GM18873 (cell line): ENCODE results near the gene LRIT1.

Experiments
- ATAC-seq: cut with Tn5 transposase; IDR thresholded peaks from one replicate; pipeline ENCODE4 v1.9.1; 2021; ENCODE audit warnings: mild to moderate bottlenecking, moderate library complexity, moderate number of reproducible peaks; ENCODE audit not compliant: unreplicated experiment, low FRiP score

Gene LRIT1

GRCh38 chr10:84256510-84257342 lies 15.4 kb upstream of the LRIT1 start:
- no peak for ATAC-seq

DNA sequence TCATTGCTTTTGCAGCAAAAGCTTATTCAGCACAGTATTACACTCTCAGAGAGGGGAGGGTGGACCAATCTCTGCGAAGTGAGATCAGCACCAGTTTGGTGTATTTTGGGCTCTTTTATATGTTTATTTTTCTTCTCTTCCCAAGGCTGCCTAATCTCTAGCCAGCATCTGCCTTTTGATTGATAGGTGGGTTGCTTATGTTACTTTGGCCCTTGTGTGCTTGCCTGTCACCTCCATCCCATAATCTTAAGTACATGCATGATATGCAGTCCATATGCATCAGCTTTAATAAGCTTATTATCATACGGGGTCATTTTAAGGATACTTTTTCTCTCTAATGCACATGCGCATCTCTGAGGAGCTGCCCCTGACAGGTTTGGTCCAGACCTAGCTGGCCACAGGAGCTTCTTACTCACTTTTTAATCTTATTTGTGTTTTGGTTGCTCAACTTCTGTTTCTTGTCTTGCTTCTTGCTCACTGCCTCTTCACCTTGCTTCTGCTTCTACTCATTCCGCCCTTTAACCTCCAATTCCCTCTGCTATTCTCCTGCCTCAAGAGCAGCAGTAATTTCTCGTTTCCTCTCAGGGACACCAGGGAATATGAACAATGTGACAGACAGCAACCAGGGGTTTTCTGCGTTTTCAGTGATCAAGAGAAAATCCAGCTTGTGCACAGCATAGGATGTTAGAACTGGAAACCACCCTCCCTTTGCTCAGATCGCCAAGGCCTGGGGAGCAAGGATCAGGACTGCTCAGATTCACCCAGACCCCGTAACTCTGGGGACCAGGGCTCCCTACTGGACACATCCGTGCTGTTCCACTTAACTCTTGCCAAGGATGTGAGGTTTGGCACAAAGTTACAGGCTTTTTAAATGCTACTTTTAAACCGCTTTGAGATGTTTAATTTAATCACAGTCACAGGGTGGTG lies 13.5 kb upstream of the LRIT1 start:
- no peak for ATAC-seq

- ATAC-seq, result no peak
Observed at GRCh38 chr10:84248794-84249193, 7.4 kb upstream of the LRIT1 start.

DNA sequence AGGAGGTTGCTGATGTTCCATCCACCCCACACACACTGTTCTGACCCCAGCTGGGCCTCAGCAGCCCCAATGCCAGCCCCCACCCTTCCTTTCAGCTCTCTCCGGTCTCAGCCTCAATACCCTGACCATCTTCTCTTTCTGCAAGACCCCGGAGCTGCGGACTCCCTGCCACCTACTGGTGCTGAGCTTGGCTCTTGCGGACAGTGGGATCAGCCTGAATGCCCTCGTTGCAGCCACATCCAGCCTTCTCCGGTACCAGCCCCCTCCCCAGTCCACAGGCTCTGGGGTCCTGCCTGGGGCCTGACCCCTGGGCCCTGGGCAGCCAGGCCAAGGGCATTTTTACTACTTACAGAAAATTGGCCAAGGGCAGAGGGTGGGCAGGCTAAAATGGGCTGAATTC lies 6.2 kb upstream of the LRIT1 start:
- no peak for ATAC-seq

- no peak for ATAC-seq
Observed at GRCh38 chr10:84244651-84245270, 3.4 kb upstream of the LRIT1 start, which contains the start of gene RGR. Gene RGR, plus strand, starts transcription at chr10:84245053. Its CDS starts 38 bp downstream, at chr10:84245091.

DNA sequence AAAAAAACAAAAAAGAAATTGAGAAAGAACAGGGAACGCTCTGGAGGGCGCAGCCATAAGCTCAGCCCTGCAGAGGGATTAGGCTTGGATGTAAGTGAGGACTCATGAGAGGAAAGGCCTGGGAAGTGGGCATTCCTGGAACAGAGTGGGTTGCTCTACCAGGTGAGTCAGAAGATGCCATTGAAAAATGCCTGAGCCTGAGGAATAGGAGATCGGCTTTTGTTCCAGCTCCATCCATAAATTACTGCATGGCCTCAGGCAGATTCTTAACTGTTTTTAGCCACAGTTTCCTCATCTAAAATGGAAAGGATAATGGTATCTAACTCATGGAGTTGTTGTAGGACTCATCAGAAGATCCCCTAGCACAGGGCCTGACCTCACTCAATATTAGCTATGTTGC lies 2.4 kb upstream of the LRIT1 start:
- ATAC-seq, result no peak

DNA sequence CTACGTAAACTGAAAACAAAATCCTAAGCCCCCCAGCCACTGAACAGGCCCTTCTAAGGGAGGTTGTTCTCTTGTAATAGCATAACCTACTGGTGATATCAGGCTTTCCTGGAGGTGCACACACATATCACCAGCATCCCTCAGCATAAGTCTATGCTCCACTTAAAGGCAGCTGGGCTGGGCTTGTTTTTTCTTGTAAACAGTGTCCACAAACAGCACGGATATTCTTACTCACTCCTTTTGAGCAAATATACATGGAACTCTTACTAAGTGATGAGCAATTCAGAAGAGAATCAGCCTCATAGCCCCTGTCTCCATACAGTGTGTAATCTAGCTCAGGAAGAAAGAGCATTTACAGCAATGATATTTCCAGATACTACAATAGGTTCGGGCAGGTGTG lies 2.4 kb downstream of the LRIT1 start:
- ATAC-seq, result no peak

DNA sequence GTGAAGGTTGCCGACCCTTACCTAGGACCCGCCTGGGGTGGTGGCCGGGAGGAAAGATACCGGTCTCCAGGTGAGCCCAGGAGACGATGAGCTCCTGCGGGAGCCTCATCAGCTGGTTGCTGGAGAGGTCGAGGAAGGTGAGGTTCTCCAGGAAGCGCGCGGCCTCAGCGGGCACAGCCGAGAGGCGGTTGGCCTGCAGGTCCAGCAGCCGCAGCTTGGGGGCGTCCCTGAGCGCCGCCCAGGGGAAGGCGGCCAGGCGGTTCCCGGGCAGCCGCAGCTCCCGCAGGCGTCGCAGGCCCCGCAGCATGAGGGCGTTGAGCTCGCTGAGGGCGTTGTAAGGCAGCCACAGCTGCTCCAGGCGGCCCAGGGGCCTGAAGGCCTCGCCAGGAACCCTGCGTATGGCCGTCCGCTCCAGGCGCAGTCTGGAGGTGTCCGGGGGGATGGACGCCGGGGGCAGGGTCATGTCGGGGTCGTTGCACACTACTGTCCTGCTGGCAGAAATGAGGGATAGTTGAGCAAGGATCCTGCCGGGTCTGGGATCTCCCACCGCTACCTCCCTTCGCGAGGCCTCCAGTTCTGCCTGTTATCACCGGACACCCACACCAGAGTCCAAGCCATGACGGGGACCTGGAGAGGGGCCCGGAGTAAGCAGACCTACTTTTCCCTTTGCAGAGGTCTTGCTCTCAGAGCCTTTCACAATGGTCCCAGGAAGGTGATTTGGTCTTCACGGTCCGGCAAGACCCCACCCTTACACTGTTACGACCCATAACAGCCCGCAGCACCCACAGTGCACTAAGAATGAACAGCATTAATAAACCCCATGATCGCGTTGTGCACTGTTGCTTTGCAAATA lies 3.9 kb downstream of the LRIT1 start:
- ATAC-seq, result no peak

DNA sequence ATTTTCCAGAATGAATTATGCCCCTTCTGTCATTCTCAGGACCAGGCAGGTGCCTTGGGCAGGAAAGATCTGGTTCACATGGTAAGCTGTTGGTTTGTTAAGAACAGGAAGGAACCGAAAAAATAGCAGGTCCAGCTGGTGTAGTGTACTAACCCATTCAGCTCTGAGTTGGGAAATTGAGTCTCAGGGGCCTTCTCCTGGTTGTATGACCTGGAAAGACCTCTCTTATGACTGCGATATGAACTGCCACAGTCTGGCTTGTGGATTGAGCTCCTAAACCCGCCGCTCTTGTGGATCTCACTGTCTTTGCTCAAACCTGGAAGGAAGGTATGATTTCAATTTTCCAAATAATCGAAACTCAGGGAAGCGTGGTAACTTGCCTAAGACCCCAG lies 4.5 kb downstream of the LRIT1 start:
- ATAC-seq, result no peak

DNA sequence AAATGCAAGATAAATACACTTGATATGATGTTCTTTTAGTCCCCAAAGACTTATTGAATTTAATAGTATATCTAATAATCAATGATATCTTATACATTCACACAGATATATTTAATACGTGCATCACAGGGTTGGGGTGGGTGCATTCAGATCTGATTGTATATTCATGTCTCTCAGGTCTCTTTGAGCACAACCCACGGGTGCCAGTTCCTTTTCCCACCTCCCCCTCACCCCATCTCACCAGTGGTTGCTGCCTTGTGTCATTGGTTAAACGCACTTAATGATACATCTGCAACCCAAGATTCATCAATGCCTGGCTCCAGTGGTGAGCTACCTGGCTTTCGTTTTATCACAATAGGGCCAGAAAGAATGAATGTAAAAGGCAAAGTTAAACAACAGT lies 6.2 kb downstream of the LRIT1 start:
- ATAC-seq, result no peak

DNA sequence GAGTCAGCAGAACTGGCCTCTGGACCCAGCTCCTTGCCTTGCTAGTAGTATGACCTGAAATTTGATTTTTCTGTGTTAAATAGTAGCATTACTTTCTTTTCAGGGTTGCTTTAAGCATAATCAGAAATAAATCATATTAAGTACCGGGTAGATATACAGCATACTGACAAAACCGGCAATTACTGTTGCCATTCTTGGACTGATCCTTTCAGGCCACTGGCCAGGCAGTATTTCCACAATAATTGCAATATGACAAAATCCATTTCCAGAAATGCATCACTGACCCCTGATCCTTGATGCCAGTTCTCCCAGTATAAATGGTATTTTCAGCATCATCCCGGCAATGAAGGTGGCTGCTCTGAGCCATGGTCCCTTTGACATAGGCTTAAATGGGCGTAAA lies 6.9 kb downstream of the LRIT1 start:
- no peak for ATAC-seq

GRCh38 chr10:84233940-84234339 lies 7.4 kb downstream of the LRIT1 start:
- no peak for ATAC-seq

GRCh38 chr10:84232376-84232775 lies 9.0 kb downstream of the LRIT1 start:
- no peak for ATAC-seq

GRCh38 chr10:84230359-84230758 lies 11.0 kb downstream of the LRIT1 start:
- no peak for ATAC-seq

DNA sequence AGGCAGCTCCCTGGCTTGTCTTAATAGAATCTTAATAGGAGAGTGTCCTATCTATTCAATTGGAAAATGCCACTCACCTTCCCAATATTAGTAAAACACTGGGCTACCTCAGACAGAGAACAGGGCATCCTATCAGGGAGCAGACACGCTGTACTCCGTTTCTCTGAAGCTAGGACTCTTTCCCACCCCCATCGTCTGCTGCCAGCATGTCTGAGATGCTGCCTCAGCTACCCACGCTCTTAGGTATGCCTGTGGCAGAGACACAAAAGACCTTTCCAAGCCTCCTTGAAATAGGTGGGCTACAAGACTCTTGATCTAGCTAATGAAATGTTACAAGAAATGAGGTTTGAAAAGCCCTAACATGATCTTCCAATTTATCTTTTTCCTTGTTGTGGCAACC lies 13.5 kb downstream of the LRIT1 start:
- ATAC-seq, result no peak

DNA sequence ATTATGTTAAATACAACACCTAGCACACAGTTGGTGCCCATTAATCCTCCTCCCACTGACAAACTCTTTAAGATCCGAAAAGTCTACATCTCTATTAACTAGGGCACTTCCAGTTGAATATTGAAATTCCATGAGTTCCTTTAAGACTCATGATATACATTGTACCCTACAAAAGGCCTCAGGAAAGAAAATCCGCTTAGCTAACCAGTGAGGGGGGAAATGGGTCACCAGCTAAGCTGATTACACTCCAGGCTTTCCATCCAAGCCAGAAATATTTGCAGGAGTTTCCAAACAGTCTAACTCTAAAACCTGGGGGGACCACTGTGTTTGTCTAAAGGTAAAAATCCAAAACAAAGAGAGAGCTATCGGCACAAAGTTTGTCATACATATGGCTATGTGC lies 14.7 kb downstream of the LRIT1 start:
- ATAC-seq, result no peak

GRCh38 chr10:84225427-84226173 lies 15.7 kb downstream of the LRIT1 start, which contains the start of gene LRIT2:
Gene LRIT2, minus strand, starts transcription at chr10:84225544. Its CDS starts 24 bp downstream, at chr10:84225520.
- no peak for ATAC-seq

DNA sequence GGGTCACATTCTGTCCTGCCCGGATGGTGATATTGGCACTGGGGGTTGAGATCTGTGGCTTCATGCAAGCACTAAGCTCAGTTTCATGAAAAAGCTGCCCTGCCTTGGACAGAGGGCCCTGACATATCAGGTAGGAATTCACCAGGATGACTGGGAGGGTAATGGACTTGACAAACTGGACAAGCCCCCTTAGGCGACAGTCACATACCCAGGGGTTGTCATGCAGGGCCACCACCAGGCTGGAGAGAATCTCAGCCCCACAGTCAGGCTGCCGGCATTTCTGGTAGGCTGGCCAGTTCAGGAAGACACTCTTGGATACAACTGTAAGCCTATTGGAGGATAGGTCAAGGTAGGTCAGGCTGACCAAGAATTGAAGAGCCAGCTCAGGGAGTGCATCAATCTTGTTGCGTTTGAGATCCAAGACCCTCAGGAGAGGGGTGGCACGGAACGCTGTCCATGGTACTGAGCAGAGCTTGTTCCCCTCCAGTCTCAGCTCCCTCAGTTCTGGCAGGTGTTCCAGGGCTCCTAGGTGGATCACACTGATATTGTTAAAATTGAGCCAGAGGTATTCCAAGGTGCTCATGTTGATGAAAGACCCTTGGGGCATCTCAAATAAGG lies 16.8 kb downstream of the LRIT1 start:
- ATAC-seq, result no peak

GRCh38 chr10:84221916-84222315 lies 19.4 kb downstream of the LRIT1 start:
- ATAC-seq, result no peak
